Astrocyte of the cerebellum (primary cell): ENCODE results near the gene ACTN1.

ENCODE experiments used
- DNase-seq: peaks from one replicate; pipeline ENCODE4 v3.0.0-alpha.2; 2011; ENCODE audit warnings: low read depth
- H3K4me3 ChIP-seq: 2 replicates; pipeline ENCODE4 v1.5.1; 2011; ENCODE audit warnings: mild to moderate bottlenecking, low read depth, low read length, moderate library complexity
- CTCF ChIP-seq: IDR thresholded peaks from 2 replicates; pipeline ENCODE4 v1.5.1; 2012; ENCODE audit warnings: low read length, low read depth, moderate library complexity, mild to moderate bottlenecking; ENCODE audit errors: missing control alignments
- in situ Hi-C: cut with HindIII; loops from 2 replicates; pipeline ENCODE4 v1.10.0; 2017; ENCODE audit warnings: low sequenced_read_pairs

The ACTN1 gene

DNA sequence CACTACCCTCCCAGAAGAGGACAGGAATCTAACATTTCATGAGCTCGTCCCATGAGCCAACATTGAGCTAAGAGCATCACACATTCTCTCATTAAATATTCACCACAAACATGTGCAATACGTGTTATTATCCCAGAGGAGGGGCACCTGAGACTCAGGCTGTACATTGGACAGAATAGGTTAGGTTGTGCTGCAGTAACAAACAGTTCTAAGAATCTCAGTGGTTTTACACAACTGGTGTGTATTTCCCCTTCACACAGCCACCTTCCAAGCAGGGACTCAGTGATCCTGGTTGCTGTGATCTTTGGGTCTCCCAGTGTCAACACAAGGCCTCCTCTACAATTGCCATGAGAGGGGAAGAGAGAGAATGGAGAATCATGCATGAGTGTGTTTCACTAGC is 15.0 kb upstream of the ACTN1 start:
- no peak overlapping the region for H3K4me3 ChIP-seq
- no peak for TF ChIP-seq CTCF
- no peak for DNase-seq
- in situ Hi-C loops, result no loop called here

DNA sequence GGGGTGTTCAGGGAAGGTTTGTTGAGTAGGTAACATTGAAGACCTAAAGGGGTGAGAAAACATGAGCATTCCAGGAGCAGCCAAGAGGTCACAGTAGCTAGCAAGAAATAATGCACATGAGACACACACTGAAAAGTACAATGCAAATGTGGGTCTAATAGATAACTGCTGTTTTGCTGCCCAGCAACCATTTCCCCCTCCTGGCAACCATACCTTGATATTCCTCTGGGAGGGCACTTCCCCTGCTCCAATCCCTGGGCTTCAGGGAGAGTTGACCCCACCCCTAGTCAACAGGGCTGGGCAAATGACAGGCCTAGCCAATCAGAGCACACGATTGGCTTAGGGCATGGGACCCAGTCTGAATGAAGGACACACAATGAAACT is 8.5 kb upstream of the ACTN1 start:
- no peak for DNase-seq
- no peak overlapping the region for H3K4me3 ChIP-seq
- TF ChIP-seq CTCF, result no peak
- in situ Hi-C loops, result loop anchor here (10.0 kb wide), 2 partner anchors 57 to 107 kb away; no protein-coding TSS in a partner anchor

- H3K4me3 ChIP-seq, result no peak overlapping the region
- no peak for TF ChIP-seq CTCF
- DNase-seq, result no peak
- in situ Hi-C loops, result loop anchor here (10.0 kb wide), 2 partner anchors 58 to 108 kb away; no protein-coding TSS in a partner anchor
These were observed 8.0 kb upstream of the ACTN1 start for GRCh38 chr14:68986926-68987652.

DNA sequence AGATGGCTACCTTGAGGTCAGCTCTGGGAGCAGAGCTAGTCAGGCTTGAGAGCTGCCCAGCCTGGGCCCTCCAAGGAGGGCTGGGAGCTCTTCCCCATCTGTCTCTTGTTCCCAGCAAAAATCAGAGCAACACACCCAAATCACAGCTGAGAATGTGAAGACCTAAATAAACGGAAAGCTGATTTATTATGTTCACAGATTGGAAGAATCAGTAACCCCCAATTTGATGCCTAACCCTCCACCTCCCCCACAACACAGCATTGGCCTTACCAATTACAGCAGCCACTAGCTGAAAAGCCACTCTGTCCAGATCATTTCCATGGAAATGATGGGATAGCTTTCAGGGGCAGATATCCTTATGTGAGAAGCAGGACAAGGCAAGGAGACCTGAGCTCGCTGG is 7.1 kb upstream of the ACTN1 start:
- TF ChIP-seq CTCF, result no peak
- no peak for DNase-seq
- no peak overlapping the region for H3K4me3 ChIP-seq
- in situ Hi-C loops, result loop anchor here (10.0 kb wide), 2 partner anchors 59 to 109 kb away; no protein-coding TSS in a partner anchor

- H3K4me3 ChIP-seq, result no peak overlapping the region
- DNase-seq, result no peak
- in situ Hi-C loops, result loop anchor here (10.0 kb wide), 2 partner anchors 60 to 110 kb away; no protein-coding TSS in a partner anchor
- TF ChIP-seq CTCF, result no peak
These were observed 5.6 kb upstream of the ACTN1 start for GRCh38 chr14:68984686-68985085.

DNA sequence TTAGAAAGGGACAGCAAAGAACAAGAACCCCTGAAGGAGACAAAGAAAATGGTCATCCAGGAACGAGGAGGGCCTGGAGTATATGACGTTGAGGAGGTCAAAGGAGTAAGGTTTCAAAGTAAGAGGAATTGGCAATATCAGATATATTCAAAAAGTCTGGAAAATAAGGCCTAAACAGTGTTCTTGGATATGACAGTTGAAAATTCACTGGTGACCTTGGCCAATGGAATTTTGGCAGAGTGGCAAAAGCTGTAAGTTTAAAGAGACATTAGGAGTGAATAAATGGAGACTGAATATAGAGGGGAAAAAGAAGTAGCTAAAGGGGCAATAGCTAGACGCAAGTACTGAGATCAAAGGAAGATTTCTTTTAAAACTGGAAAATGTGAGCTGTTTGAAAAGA is 4.1 kb upstream of the ACTN1 start:
- H3K4me3 ChIP-seq, result no peak overlapping the region
- no peak for DNase-seq
- in situ Hi-C loops, result loop anchor here (10.0 kb wide), 2 partner anchors 62 to 112 kb away; no protein-coding TSS in a partner anchor
- TF ChIP-seq CTCF, result no peak
